CD4-positive, alpha-beta memory T cell (primary cell): Measurements from ENCODE around the gene MSMB. TPM values are rescaled to one million over a fixed set of nuclear protein-coding genes. Genes with fewer than 3 reads are reported as not detected.
"Not testable (repeated sequence)": the region's sequence is repeated elsewhere in the genome, so short reads cannot be mapped to it uniquely, and the experiment has no call there.

Experiments used
- CTCF ChIA-PET: fragments of 350-600 bp; sonication (Branson Sonifier 250); formaldehyde crosslinking; loops from one replicate; lab custom pipeline; 2021; ENCODE audit warnings: inconsistent platforms; ENCODE audit not compliant: partially characterized antibody; lab: Charles Lee
- POLR2A ChIA-PET: fragments of 350-600 bp; sonication (Branson Sonifier 250); formaldehyde crosslinking; loops from one replicate; lab custom pipeline; 2021; ENCODE audit not compliant: partially characterized antibody; lab: Charles Lee
- DNase-seq, 5 donors: peaks; one replicate each; pipeline versions ENCODE4 v3.0.0 to v3.0.0-alpha.2; 2020 to 2022; ENCODE audit warnings: mixed read lengths in 1 of 5
- H3K27ac ChIP-seq: one replicate; pipeline ENCODE4 v1.7.0; 2013; ENCODE audit warnings: low read depth, low read length
- H3K27me3 ChIP-seq: 2 replicates; pipeline ENCODE4 v1.7.0; 2013; ENCODE audit warnings: mild to moderate bottlenecking, low read length, moderate library complexity; ENCODE audit not compliant: insufficient read depth
- H3K36me3 ChIP-seq: 2 replicates; pipeline ENCODE4 v1.7.0; 2013; ENCODE audit warnings: mild to moderate bottlenecking, low read length, moderate library complexity; ENCODE audit not compliant: insufficient read depth
- H3K4me1 ChIP-seq: 2 replicates; pipeline ENCODE4 v1.7.0; 2013; ENCODE audit warnings: mild to moderate bottlenecking, low read length, moderate library complexity; ENCODE audit not compliant: insufficient read depth
- H3K4me3 ChIP-seq, 2 donors: one replicate each; pipeline ENCODE4 v1.7.0; 2013; ENCODE audit warnings: low read length in 2 of 2, mild to moderate bottlenecking in 1 of 2
- H3K9me3 ChIP-seq, 2 donors: one replicate each; pipeline ENCODE4 v1.7.0; 2013; ENCODE audit warnings: low read length in 2 of 2, control low read depth in 1 of 2; ENCODE audit not compliant: control insufficient read depth in 1 of 2
- H3K27ac Mint-ChIP-seq, 7 donors: one replicate each; pipeline ENCODE4 v1.8.0; 2020 to 2021; ENCODE audit warnings: mixed read lengths in 7 of 7, mild to moderate bottlenecking in 6 of 7, inconsistent platforms in 3 of 7, moderate library complexity in 3 of 7
- H3K27me3 Mint-ChIP-seq, 2 donors: one replicate each; pipeline ENCODE4 v1.8.0; 2020 to 2021; ENCODE audit warnings: mixed read lengths in 2 of 2
- H3K36me3 Mint-ChIP-seq, 2 donors: one replicate each; pipeline ENCODE4 v1.8.0; 2020 to 2021; ENCODE audit warnings: mixed read lengths in 2 of 2, inconsistent platforms in 1 of 2, mild to moderate bottlenecking in 1 of 2
- H3K4me1 Mint-ChIP-seq, 4 donors: one replicate each; pipeline ENCODE4 v1.8.0; 2020 to 2021; ENCODE audit warnings: mixed read lengths in 4 of 4, mild to moderate bottlenecking in 1 of 4
- H3K4me3 Mint-ChIP-seq, 8 donors: one replicate each; pipeline ENCODE4 v1.8.0; 2020 to 2021; ENCODE audit warnings: mixed read lengths in 8 of 8, mild to moderate bottlenecking in 7 of 8, moderate library complexity in 6 of 8, inconsistent platforms in 3 of 8
- H3K9me3 Mint-ChIP-seq, 8 donors: one replicate each; pipeline ENCODE4 v1.8.0; 2020 to 2021; ENCODE audit warnings: mixed read lengths in 8 of 8, mild to moderate bottlenecking in 5 of 8, inconsistent platforms in 3 of 8, moderate library complexity in 1 of 8
- intact Hi-C: fragments of 100-400 bp; cut with micrococcal nuclease; formaldehyde crosslinking; loops from one replicate; pipeline ENCODE4 v1.15.1; 2023
- polyA plus RNA-seq, 2 donors: library from polyadenylated mRNA; unstranded; fragments of 300-500 nt; fragmentation: Illumina TruSeq; gene quantifications; one replicate each; pipeline ENCODE4 v1.2.3, GENCODE V29; 2021
- total RNA-seq, 2 experiments: library from RNA; stranded (reverse); gene quantifications; one replicate each; pipeline ENCODE4 v1.2.3, GENCODE V29; 2021

Gene MSMB
- total and polyA plus RNA-seq, 4 experiments from 2014 or later: not detected

- H3K4me3 ChIP-seq, H3K36me3 Mint-ChIP-seq, H3K36me3 ChIP-seq, H3K4me1 Mint-ChIP-seq, POLR2A ChIA-PET, H3K27me3 Mint-ChIP-seq, H3K9me3 ChIP-seq, H3K9me3 Mint-ChIP-seq, H3K4me3 Mint-ChIP-seq, intact Hi-C loops, CTCF ChIA-PET, H3K4me1 ChIP-seq, H3K27ac Mint-ChIP-seq, DNase-seq, H3K27me3 ChIP-seq, H3K27ac ChIP-seq: not testable (repeated sequence)
These were observed 3.4 kb upstream of the MSMB start for GRCh38 chr10:46049497-46049831.

GRCh38 chr10:46048152-46048551 lies 2.1 kb upstream of the MSMB start:
- CTCF ChIA-PET: no interaction called here
- Mint-ChIP-seq H3K27me3 (peaks cover 0 to 6% of the 10 kb centered on the region in 2 donors), H3K4me1 (peaks cover 0 to 3% (median under 1%) of the 10 kb centered on the region in 4 donors), H3K9me3 (no peaks in the 10 kb centered on the region), H3K27ac (no peak overlapping the region), H3K36me3 (no peaks in the 10 kb centered on the region), H3K4me3 (no peak overlapping the region)
- DNase-seq: no peak
- H3K4me1 ChIP-seq: no peaks in the 10 kb centered on the region
- H3K9me3 ChIP-seq: no peaks in the 10 kb centered on the region
- no peak overlapping the region for H3K27ac ChIP-seq
- intact Hi-C loops: no loop called here
- H3K36me3 ChIP-seq: no peaks in the 10 kb centered on the region
- no peaks in the 10 kb centered on the region for H3K27me3 ChIP-seq
- H3K4me3 ChIP-seq: no peak overlapping the region
- POLR2A ChIA-PET: no interaction called here

GRCh38 chr10:46042527-46042926 lies 3.5 kb downstream of the MSMB start:
- no peaks in the 10 kb centered on the region for H3K27me3 ChIP-seq
- no peaks in the 10 kb centered on the region for H3K36me3 ChIP-seq
- Mint-ChIP-seq H3K36me3 (no peaks in the 10 kb centered on the region), H3K27me3 (peaks cover 0 to 4% of the 10 kb centered on the region in 2 donors), H3K4me3 (no peak overlapping the region), H3K4me1 (no peaks in the 10 kb centered on the region), H3K27ac (peak overlapping the region in 2 of 7 donors; percentile 6 to 74), H3K9me3 (no peaks in the 10 kb centered on the region)
- ChIA-PET POLR2A (no interaction called here), CTCF (no interaction called here)
- H3K4me1 ChIP-seq: no peaks in the 10 kb centered on the region
- no peak overlapping the region for H3K4me3 ChIP-seq
- H3K9me3 ChIP-seq: no peaks in the 10 kb centered on the region
- no peak overlapping the region for H3K27ac ChIP-seq
- no peak for DNase-seq
- intact Hi-C loops: no loop called here

- Histone ChIP-seq H3K27me3 (no peaks in the 10 kb centered on the region), H3K36me3 (no peaks in the 10 kb centered on the region), H3K9me3 (no peaks in the 10 kb centered on the region), H3K4me1 (no peaks in the 10 kb centered on the region), H3K27ac (no peak overlapping the region), H3K4me3 (no peak overlapping the region)
- CTCF ChIA-PET: interaction anchor here (0.6 to 0.9 kb wide), 2 partner anchors 11 kb away, joined by 3 read pairs; no protein-coding TSS in a partner anchor
- no peaks in the 10 kb centered on the region for H3K4me1 Mint-ChIP-seq
- no peak for DNase-seq
- H3K36me3 Mint-ChIP-seq: no peaks in the 10 kb centered on the region
- peaks cover 0 to 7% of the 10 kb centered on the region in 2 donors for H3K27me3 Mint-ChIP-seq
- POLR2A ChIA-PET: no interaction called here
- intact Hi-C loops: no loop called here
- H3K4me3 Mint-ChIP-seq: no peak overlapping the region
- no peaks in the 10 kb centered on the region for H3K9me3 Mint-ChIP-seq
- H3K27ac Mint-ChIP-seq: no peak overlapping the region
These were observed 6.1 kb downstream of the MSMB start for GRCh38 chr10:46040004-46040403.

- H3K27me3 ChIP-seq: no peaks in the 10 kb centered on the region
- no peaks in the 10 kb centered on the region for H3K4me1 ChIP-seq
- ChIA-PET POLR2A (interaction anchor here (0.6 kb wide), 1 partner anchor 64 kb away, joined by 3 read pairs; no protein-coding TSS in a partner anchor), CTCF (interaction anchor here (1.1 to 1.5 kb wide), 4 partner anchors 8 to 219 kb away, joined by 3 to 4 read pairs (median 3); partner anchors contain the start of gene MSMB)
- H3K36me3 Mint-ChIP-seq: no peaks in the 10 kb centered on the region
- no peaks in the 10 kb centered on the region for H3K9me3 Mint-ChIP-seq
- H3K4me1 Mint-ChIP-seq: peaks cover 0 to 2% (median 0%) of the 10 kb centered on the region in 4 donors
- no peak overlapping the region for H3K4me3 Mint-ChIP-seq
- no peak overlapping the region for H3K27ac ChIP-seq
- no peak overlapping the region for H3K27ac Mint-ChIP-seq
- H3K9me3 ChIP-seq: no peaks in the 10 kb centered on the region
- intact Hi-C loops: loop anchor here (10.0 kb wide), 1 partner anchor 228 kb away; no protein-coding TSS in a partner anchor
- H3K27me3 Mint-ChIP-seq: peaks cover 0 to 7% of the 10 kb centered on the region in 2 donors
- H3K36me3 ChIP-seq: no peaks in the 10 kb centered on the region
- no peak for DNase-seq
- no peak overlapping the region for H3K4me3 ChIP-seq
These were observed 8.8 kb downstream of the MSMB start for GRCh38 chr10:46037107-46037825.

GRCh38 chr10:46035923-46036849 lies 9.9 kb downstream of the MSMB start:
- Mint-ChIP-seq H3K4me1 (peaks cover 0 to 4% (median 2%) of the 10 kb centered on the region in 4 donors), H3K27ac (no peak overlapping the region), H3K9me3 (no peaks in the 10 kb centered on the region), H3K27me3 (peaks cover 0 to 7% of the 10 kb centered on the region in 2 donors), H3K36me3 (no peaks in the 10 kb centered on the region), H3K4me3 (no peak overlapping the region)
- no peaks in the 10 kb centered on the region for H3K27me3 ChIP-seq
- H3K9me3 ChIP-seq: no peaks in the 10 kb centered on the region
- H3K27ac ChIP-seq: no peak overlapping the region
- DNase-seq: no peak
- intact Hi-C loops: loop anchor here (10.0 kb wide), 1 partner anchor 229 kb away; no protein-coding TSS in a partner anchor
- no peaks in the 10 kb centered on the region for H3K36me3 ChIP-seq
- H3K4me1 ChIP-seq: no peaks in the 10 kb centered on the region
- POLR2A ChIA-PET: interaction anchor here (0.6 to 1.0 kb wide), 2 partner anchors 56 to 62 kb away, joined by 3 to 4 read pairs; no protein-coding TSS in a partner anchor
- no peak overlapping the region for H3K4me3 ChIP-seq
- CTCF ChIA-PET: interaction anchor here (1.5 kb wide), 2 partner anchors 54 to 220 kb away, joined by 3 to 4 read pairs; no protein-coding TSS in a partner anchor

GRCh38 chr10:46033602-46034011 lies 12.5 kb downstream of the MSMB start:
- Histone ChIP-seq H3K4me1 (peaks cover 17% of the 10 kb centered on the region), H3K36me3 (no peaks in the 10 kb centered on the region), H3K9me3 (no peaks in the 10 kb centered on the region), H3K27ac (no peak overlapping the region), H3K4me3 (no peak overlapping the region), H3K27me3 (no peaks in the 10 kb centered on the region)
- Mint-ChIP-seq H3K4me1 (peaks cover 13 to 22% (median 18%) of the 10 kb centered on the region in 4 donors), H3K27ac (no peak overlapping the region), H3K4me3 (no peak overlapping the region), H3K27me3 (peaks cover 0 to 7% of the 10 kb centered on the region in 2 donors), H3K9me3 (no peaks in the 10 kb centered on the region), H3K36me3 (peaks cover 0 to 11% of the 10 kb centered on the region in 2 donors)
- intact Hi-C loops: loop anchor here (5.0 to 10.0 kb wide), 2 partner anchors 74 to 231 kb away; no protein-coding TSS in a partner anchor
- POLR2A ChIA-PET: interaction anchor here (1.1 kb wide), 1 partner anchor 59 kb away, joined by 3 read pairs; no protein-coding TSS in a partner anchor
- no peak for DNase-seq
- CTCF ChIA-PET: interaction anchor here (0.8 to 1.2 kb wide), 2 partner anchors 9 to 47 kb away, joined by 3 to 4 read pairs; no protein-coding TSS in a partner anchor
